SK-N-MC (cell line): ENCODE measurements around the gene JPH2.

Experiments used
- EZH2 ChIP-seq: fragments of 200-600 bp; sonication (generic); IDR thresholded peaks from one replicate; pipeline ENCODE4 v1.6.1; 2017; ENCODE audit warnings: antibody characterized with exemption
- FOXP2 ChIP-seq: optimal IDR thresholded peaks from 2 replicates; pipeline ENCODE3; 2011; ENCODE audit warnings: mild to moderate bottlenecking, moderate library complexity; ENCODE audit not compliant: insufficient read depth; ENCODE audit errors: extremely low read length, control extremely low read depth
- POLR2AphosphoS5 ChIP-seq: IDR thresholded peaks from 2 replicates; pipeline ENCODE4 v1.6.1; 2012; ENCODE audit warnings: mild to moderate bottlenecking, low read depth, low read length, borderline replicate concordance

DNA sequence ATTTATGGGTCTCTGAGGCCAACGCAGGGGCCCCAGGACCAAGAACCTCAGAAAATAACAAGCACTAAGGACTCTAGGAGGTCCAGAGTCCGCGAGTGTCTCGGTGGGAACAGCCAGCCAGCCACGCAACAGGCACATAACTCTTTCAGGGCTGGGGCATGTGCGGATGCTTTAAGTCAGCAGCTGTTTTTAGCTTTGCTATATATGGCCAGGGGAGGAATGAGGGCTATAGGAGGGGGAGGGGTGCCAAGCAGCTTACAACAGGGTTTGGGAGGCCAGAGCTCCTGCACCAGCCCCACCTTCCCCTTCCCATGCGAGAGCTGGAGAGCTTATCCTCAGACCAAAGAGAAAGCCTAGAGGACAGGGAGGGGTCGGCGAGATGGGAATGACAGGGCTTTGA is 6.2 kb downstream of the JPH2 start:
- no peak for TF ChIP-seq POLR2AphosphoS5
- no peak for TF ChIP-seq FOXP2
- no peak for TF ChIP-seq EZH2
